GM23248 (cell line): Measurements from ENCODE around the gene OCIAD1. TPM values are rescaled to one million over a fixed set of nuclear protein-coding genes. Genes with fewer than 3 reads are reported as not detected.
"Not testable (repeated sequence)": the region's sequence is repeated elsewhere in the genome, so short reads cannot be mapped to it uniquely, and the experiment has no call there.

Experiments used
- DNase-seq: peaks from one replicate; pipeline ENCODE4 v3.0.0-alpha.2; 2015
- H2AFZ ChIP-seq: fragments of 200-600 bp; sonication (generic); 2 replicates; pipeline ENCODE4 v1.6.1; 2016; ENCODE audit warnings: antibody characterized with exemption
- H3F3A ChIP-seq: fragments of 200-600 bp; sonication (generic); 2 replicates; pipeline ENCODE4 v1.6.1; 2016; ENCODE audit warnings: mild to moderate bottlenecking, antibody characterized with exemption, mixed run types; ENCODE audit not compliant: insufficient read depth
- H3K27ac ChIP-seq: fragments of 200-600 bp; sonication (generic); 2 replicates; pipeline ENCODE4 v1.5.1; 2016; ENCODE audit warnings: mild to moderate bottlenecking
- H3K27me3 ChIP-seq: fragments of 200-600 bp; sonication (generic); replicated peaks from 2 replicates; pipeline ENCODE4 v1.6.1; 2016; ENCODE audit warnings: mild to moderate bottlenecking; ENCODE audit not compliant: insufficient read depth
- H3K36me3 ChIP-seq: fragments of 200-600 bp; sonication (generic); 2 replicates; pipeline ENCODE4 v1.6.1; 2016; ENCODE audit warnings: low read depth, mild to moderate bottlenecking
- H3K4me1 ChIP-seq: fragments of 200-600 bp; sonication (generic); 2 replicates; pipeline ENCODE4 v1.6.1; 2016; ENCODE audit warnings: mild to moderate bottlenecking; ENCODE audit not compliant: insufficient read depth
- H3K4me2 ChIP-seq: fragments of 200-600 bp; sonication (generic); one replicate; pipeline ENCODE4 v1.6.1; 2016; ENCODE audit warnings: mild to moderate bottlenecking; ENCODE audit not compliant: unreplicated experiment
- H3K4me3 ChIP-seq: fragments of 200-600 bp; sonication (generic); 2 replicates; pipeline ENCODE4 v1.5.1; 2016; ENCODE audit warnings: mild to moderate bottlenecking
- H3K79me2 ChIP-seq: fragments of 200-600 bp; sonication (generic); 2 replicates; pipeline ENCODE4 v1.6.1; 2016; ENCODE audit warnings: mild to moderate bottlenecking; ENCODE audit not compliant: insufficient read depth
- H3K9ac ChIP-seq: fragments of 200-600 bp; sonication (generic); 2 replicates; pipeline ENCODE4 v1.6.1; 2016; ENCODE audit warnings: mild to moderate bottlenecking
- H3K9me2 ChIP-seq: fragments of 200-600 bp; sonication (generic); 2 replicates; pipeline ENCODE4 v1.6.1; 2016; ENCODE audit warnings: mixed run types, mild to moderate bottlenecking, moderate library complexity; ENCODE audit not compliant: insufficient read depth
- H3K9me3 ChIP-seq: fragments of 200-600 bp; sonication (generic); one replicate; pipeline ENCODE4 v1.6.1; 2017; ENCODE audit warnings: low read depth
- H4K20me1 ChIP-seq: fragments of 200-600 bp; sonication (generic); 2 replicates; pipeline ENCODE4 v1.6.0; 2016; ENCODE audit not compliant: insufficient read depth
- EZH2 ChIP-seq: fragments of 200-600 bp; sonication (generic); IDR thresholded peaks from 2 replicates; pipeline ENCODE4 v1.6.1; 2018; ENCODE audit warnings: antibody characterized with exemption, mild to moderate bottlenecking; ENCODE audit not compliant: insufficient read depth, poor library complexity, severe bottlenecking
- EZH2phosphoT487 ChIP-seq: fragments of 200-600 bp; sonication (generic); IDR thresholded peaks from 2 replicates; pipeline ENCODE4 v1.6.1; 2018; ENCODE audit warnings: antibody characterized with exemption, moderate library complexity, mild to moderate bottlenecking, low read depth; ENCODE audit not compliant: insufficient read depth
- WGBS, 2 experiments: methylation state at CpG; one replicate each; pipeline ENCODE4 v1.1.6; 2015 to 2017; ENCODE audit warnings: low lambda C conversion rate in 2 of 2, low coverage in 1 of 2; ENCODE audit errors: missing lambda C conversion rate in 2 of 2; 5-methylcytosine and 5-hydroxymethylcytosine counted together
- in situ Hi-C: fragments of 300-500 bp; cut with MboI; formaldehyde crosslinking; loops from 2 replicates; pipeline ENCODE4 v1.15.0; 2020
- polyA plus RNA-seq: library from polyadenylated mRNA; unstranded; fragments of >200 nt; fragmentation: Nextera tagmentation; extraction: Ambion mirVana; gene quantifications from 2 replicates; pipeline ENCODE4 v1.2.1, GENCODE V29; 2016
- total RNA-seq: library from RNA; depleted of rRNA; stranded (reverse); fragments of >200 nt; shearing (Covaris generic); gene quantifications from 2 replicates; pipeline ENCODE4 v1.2.3, GENCODE V29; 2014

The OCIAD1 gene
- total and polyA plus RNA-seq, 2 experiments from 2014 or later = 88.9 to 151 TPM

DNA sequence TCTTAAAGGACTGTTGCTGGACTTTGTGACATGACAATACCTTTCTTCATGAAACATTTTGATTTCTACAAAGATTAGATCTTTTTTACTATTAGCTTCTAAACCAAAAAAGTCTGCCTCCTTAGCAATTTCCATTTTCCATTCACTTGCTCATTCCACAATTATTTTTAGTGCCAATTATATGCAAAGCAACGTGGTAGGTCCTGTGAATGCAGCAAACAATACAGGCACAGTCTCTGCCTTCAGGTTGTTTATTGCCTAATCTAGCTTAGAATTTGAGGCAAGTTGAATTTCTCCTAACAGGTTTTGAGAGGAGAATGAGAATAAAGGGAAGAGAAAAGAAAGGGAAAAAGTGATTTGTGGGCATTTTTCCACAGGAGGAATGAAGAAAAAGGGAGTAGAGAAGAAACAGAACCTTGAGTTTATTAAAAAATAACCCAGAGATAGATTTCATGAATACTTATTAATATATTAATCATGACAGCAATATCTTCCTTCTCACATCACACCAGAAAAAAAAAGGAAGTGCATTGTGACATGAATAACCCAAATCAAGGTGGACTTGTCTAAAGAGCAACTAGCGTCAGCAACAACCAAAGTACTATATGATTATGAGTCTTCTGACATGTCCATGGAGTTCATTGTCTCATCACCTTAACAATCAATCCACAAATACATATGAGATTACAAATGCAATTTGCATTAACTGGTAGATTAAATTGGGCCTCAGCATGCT, 34.5 kb upstream of the OCIAD1 start:
- Histone ChIP-seq H3K4me3 (no peak overlapping the region), H3K27ac (no peak overlapping the region), H3K9me2 (no peaks in the 10 kb centered on the region; the same call in 1 of the 2 replicates), H3K4me2 (no peak overlapping the region), H2AFZ (no peak overlapping the region), H3K27me3 (no peaks in the 10 kb centered on the region), H3K79me2 (no peaks in the 10 kb centered on the region), H3F3A (no peaks in the 10 kb centered on the region), H4K20me1 (no peaks in the 10 kb centered on the region), H3K4me1 (peaks cover 5% of the 10 kb centered on the region; the same call in 1 of the 2 replicates), H3K9ac (no peak overlapping the region), H3K36me3 (no peaks in the 10 kb centered on the region), H3K9me3 (no peaks in the 10 kb centered on the region)
- no peak for DNase-seq
- 75 to 77% methylated on average over 2 of the region's 2 CpGs for WGBS, 2 experiments
- TF ChIP-seq EZH2phosphoT487 = no peak
- TF ChIP-seq EZH2 = no peak
- in situ Hi-C loops = loop anchor here (25.0 kb wide), 1 partner anchor 209 kb away; no protein-coding TSS in a partner anchor

DNA sequence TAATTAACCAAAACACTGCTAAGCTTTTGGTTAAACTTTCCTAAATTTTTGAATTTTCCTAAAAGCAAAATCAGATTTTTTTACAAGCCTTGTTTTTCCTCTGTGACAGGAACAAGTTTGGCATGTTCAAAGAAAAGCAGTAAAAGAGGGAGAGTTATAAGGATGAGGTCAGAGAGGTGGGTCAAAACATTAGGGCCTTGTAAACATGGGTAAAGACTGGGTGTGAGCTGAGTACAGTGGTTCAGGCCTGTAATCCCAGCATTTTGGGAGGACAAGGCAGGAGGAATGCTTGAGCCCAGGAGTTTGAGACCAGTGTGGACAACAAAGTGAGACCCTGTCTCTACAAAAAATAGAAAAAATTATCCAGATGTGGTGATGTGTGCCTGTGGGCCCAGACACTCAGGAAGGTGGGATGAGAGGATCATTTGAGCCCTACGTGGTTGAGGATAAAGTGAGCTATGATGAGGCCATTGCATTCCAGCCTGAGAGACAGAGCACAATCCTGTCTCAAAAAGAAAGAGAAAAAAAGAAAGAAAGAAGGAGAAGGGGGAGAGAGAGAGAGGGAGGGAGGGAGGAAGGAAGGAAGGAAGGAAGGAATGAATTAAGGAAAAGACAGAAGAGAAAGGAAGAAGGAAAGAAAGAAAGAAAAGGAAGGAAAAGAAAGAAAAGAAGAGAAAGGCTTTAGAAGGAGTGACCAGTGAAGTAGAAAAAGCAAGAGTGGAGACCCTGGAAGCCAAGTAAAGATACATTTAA, 33.8 kb upstream of the OCIAD1 start:
- no peak overlapping the region for H3K9ac ChIP-seq
- WGBS, 2 experiments = 18 to 21% methylated on average over 1 of the region's 1 CpG

DNA sequence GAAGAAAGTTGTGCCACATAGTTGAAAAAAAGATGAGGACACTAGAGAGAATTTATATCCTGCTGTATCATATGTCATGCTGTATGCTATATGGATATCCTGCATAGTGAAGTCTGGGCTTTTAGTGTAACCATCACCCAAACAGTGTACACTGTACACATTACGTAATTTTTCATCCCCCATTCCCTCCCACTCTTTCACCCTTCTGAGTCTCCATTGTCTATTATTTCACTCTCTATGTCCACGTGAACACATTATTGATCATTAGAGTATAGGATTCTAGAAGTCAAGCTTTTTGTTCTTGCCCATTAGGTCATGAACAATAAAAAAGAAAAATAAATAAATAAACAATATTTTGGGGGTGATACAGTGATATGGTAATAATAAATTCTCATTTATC, 32.8 kb upstream of the OCIAD1 start:
- no peaks in the 10 kb centered on the region for H3K79me2 ChIP-seq
- no peak for DNase-seq
- H2AFZ ChIP-seq = no peak overlapping the region
- H3K36me3 ChIP-seq = no peaks in the 10 kb centered on the region
- H3K27ac ChIP-seq = no peak overlapping the region
- no peaks in the 10 kb centered on the region for H4K20me1 ChIP-seq
- no peaks in the 10 kb centered on the region for H3K9me2 ChIP-seq
- no peak for TF ChIP-seq EZH2phosphoT487
- TF ChIP-seq EZH2 = no peak
- no peak overlapping the region for H3K4me2 ChIP-seq
- no peak overlapping the region for H3K4me3 ChIP-seq
- H3K9ac ChIP-seq = no peak overlapping the region
- H3K27me3 ChIP-seq = no peaks in the 10 kb centered on the region
- H3F3A ChIP-seq = no peaks in the 10 kb centered on the region
- in situ Hi-C loops = loop anchor here (25.0 kb wide), 1 partner anchor 211 kb away; no protein-coding TSS in a partner anchor
- 67 to 74% methylated on average over 2 of the region's 2 CpGs for WGBS, 2 experiments
- H3K4me1 ChIP-seq = peaks cover 15% of the 10 kb centered on the region
- no peaks in the 10 kb centered on the region for H3K9me3 ChIP-seq

More for the DNA sequence above, 33.8 kb upstream of the OCIAD1 start:
- no peak overlapping the region for H3K4me2 ChIP-seq
- DNase-seq = no peak
- H3K4me1 ChIP-seq = peaks cover 12% of the 10 kb centered on the region
- H3F3A ChIP-seq = no peaks in the 10 kb centered on the region
- no peaks in the 10 kb centered on the region for H3K9me2 ChIP-seq
- TF ChIP-seq EZH2 = no peak
- no peak for TF ChIP-seq EZH2phosphoT487
- no peak overlapping the region for H3K4me3 ChIP-seq
- no peaks in the 10 kb centered on the region for H3K79me2 ChIP-seq
- H3K36me3 ChIP-seq = no peaks in the 10 kb centered on the region
- H3K27me3 ChIP-seq = no peaks in the 10 kb centered on the region
- H3K9me3 ChIP-seq = no peaks in the 10 kb centered on the region
- in situ Hi-C loops = loop anchor here (25.0 kb wide), 1 partner anchor 210 kb away; no protein-coding TSS in a partner anchor
- H2AFZ ChIP-seq = no peak overlapping the region
- no peaks in the 10 kb centered on the region for H4K20me1 ChIP-seq
- no peak overlapping the region for H3K27ac ChIP-seq

DNA sequence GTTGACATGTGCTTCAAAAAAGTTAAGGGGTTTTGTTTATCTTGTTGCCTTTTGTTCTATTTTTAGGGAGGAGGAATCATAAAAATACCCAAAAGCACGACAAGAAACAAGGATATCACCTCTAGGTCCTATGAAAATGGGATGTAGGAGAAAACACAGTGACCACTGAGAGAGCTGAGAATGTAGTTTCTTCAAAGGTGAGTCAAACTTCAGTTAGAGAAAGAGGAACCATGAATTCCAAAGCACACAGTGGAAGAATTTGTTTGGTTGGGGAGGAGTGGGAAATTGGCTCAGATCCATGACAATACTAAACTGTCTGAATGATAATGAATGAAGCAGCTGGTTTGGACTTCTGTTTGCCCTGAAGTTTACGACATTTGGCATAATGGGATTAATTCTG, 31.7 kb upstream of the OCIAD1 start:
- Histone ChIP-seq H3K9me2 (no peaks in the 10 kb centered on the region), H3K4me3 (no peak overlapping the region), H3K27me3 (no peaks in the 10 kb centered on the region), H3K4me2 (no peak overlapping the region), H2AFZ (no peak overlapping the region), H3K9me3 (no peaks in the 10 kb centered on the region), H3K9ac (no peak overlapping the region), H3K27ac (no peak overlapping the region), H3K4me1 (peaks cover 15% of the 10 kb centered on the region), H3F3A (no peaks in the 10 kb centered on the region), H3K79me2 (no peaks in the 10 kb centered on the region), H3K36me3 (no peaks in the 10 kb centered on the region), H4K20me1 (no peaks in the 10 kb centered on the region)
- 30 to 35% methylated on average over 2 of the region's 2 CpGs for WGBS, 2 experiments
- DNase-seq = no peak
- in situ Hi-C loops = loop anchor here (25.0 kb wide), 1 partner anchor 212 kb away; no protein-coding TSS in a partner anchor
- TF ChIP-seq EZH2 (no peak), EZH2phosphoT487 (no peak)

DNA sequence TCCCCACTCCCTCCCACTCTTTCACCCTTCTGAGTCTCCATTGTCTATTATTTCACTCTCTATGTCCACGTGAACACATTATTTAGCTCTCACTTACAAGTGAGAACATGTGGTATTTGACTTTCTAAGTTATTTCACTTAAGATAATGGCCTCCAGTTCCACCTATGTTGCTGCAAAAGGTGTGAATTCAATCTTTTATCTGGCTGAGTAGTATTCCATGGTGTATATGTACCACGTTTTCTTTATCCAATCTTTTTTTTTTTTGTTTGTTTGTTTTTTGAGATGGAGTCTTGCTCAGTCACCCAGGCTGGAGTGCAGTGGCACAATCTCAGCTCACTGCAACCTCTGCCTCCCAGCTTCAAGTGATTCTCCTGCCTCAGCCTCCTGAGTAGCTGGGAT, 30.7 kb upstream of the OCIAD1 start:
- H3K4me3 ChIP-seq, H3K79me2 ChIP-seq, DNase-seq, H3K9me3 ChIP-seq, H3K27ac ChIP-seq, H3K36me3 ChIP-seq, H3K27me3 ChIP-seq, H4K20me1 ChIP-seq, H3K9ac ChIP-seq, in situ Hi-C loops, H3F3A ChIP-seq, H3K9me2 ChIP-seq, H2AFZ ChIP-seq, H3K4me2 ChIP-seq: not testable (repeated sequence)
- peaks cover 15% of the 10 kb centered on the region for H3K4me1 ChIP-seq
- WGBS, 2 experiments = 26 to 47% methylated on average over 2 of the region's 2 CpGs
